Neutrophil (primary cell): Measurements from ENCODE around the gene MS4A1.

ENCODE experiments used
- H3K27ac ChIP-seq: fragments of 200-600 bp; sonication (generic); 2 replicates; pipeline ENCODE4 v1.5.1; 2016; ENCODE audit warnings: mild to moderate bottlenecking, moderate library complexity
- H3K27me3 ChIP-seq: fragments of 200-600 bp; sonication (generic); 2 replicates; pipeline ENCODE4 v1.6.0; 2016; ENCODE audit warnings: mild to moderate bottlenecking
- H3K36me3 ChIP-seq: fragments of 200-600 bp; sonication (generic); 2 replicates; pipeline ENCODE4 v1.5.1; 2017
- H3K4me1 ChIP-seq, 2 experiments: fragments of 200-600 bp in 1 of 2; sonication (generic) in 1 of 2; 1 replicate in 1 of 2; 2 replicates in 1 of 2; pipeline versions ENCODE4 v1.5.1 to v1.6.1; 2013 to 2016; ENCODE audit warnings: low read depth in 1 of 2, low read length in 1 of 2, mild to moderate bottlenecking in 1 of 2, moderate library complexity in 1 of 2; ENCODE audit not compliant: control insufficient read depth in 1 of 2, insufficient read depth in 1 of 2
- H3K4me3 ChIP-seq, 2 experiments: fragments of 200-600 bp in 1 of 2; sonication (generic) in 1 of 2; 1 replicate in 1 of 2; 2 replicates in 1 of 2; pipeline ENCODE4 v1.5.1; 2013 to 2016; ENCODE audit warnings: low read depth in 1 of 2, low read length in 1 of 2, mild to moderate bottlenecking in 1 of 2, moderate library complexity in 1 of 2
- H3K9me3 ChIP-seq: fragments of 200-600 bp; sonication (generic); 2 replicates; pipeline ENCODE4 v1.5.1; 2016
- TF ChIP-seq, protein P1 (sequence below): fragments of 200-600 bp; sonication (generic); IDR thresholded peaks from 2 replicates; pipeline ENCODE4 v1.5.1; 2016; ENCODE audit warnings: antibody characterized with exemption

The MS4A1 gene

DNA sequence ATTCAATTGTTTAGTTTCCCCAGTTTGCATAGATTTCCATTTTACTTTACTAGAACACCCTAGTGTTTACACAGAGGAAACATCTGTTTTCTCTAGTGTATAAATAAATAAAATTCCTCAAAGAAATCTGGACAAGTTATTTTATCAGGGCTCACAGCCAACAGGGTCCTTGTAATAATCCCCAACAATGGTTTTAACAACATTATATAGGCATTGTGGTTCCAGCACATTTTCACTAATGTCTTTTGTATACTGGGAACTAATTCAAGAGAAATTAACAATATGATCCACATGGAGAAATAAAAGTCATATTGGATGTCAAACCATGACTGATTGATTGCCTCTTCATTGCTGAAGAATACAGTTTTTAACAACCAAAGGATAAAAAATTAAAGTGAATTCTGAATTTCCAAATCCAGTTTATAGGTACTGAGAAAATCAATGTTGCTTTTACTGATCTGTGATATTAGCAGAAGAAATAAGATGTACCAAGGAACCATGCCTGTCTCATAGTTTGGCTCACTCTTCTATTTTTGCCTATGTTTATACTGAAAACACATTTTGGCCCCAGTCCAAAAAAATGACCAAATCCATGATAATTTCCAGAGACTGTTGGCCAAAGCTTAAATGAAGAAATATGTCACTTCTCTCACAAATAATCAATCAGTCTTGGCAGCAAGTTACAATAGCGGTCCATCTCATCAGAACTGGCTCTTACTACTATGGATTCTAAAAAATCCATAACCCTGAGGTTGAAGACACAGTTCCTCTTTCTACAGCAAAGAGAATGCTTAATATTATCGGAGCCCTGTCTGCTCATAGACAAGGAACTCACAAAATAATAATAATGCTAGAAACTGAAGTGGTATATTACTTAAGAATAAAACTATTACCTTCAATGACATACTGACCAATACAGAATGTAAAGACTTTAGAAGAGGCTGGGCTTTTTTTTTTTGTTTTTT lies 58.1 kb downstream of the MS4A1 start:
- Histone ChIP-seq H3K36me3 (no peaks in the 10 kb centered on the region), H3K9me3 (no peaks in the 10 kb centered on the region), H3K4me1 (no peaks in the 10 kb centered on the region), H3K27ac (no peak overlapping the region), H3K4me3 (no peak overlapping the region), H3K27me3 (no peaks in the 10 kb centered on the region)
- TF ChIP-seq, protein P1, sequence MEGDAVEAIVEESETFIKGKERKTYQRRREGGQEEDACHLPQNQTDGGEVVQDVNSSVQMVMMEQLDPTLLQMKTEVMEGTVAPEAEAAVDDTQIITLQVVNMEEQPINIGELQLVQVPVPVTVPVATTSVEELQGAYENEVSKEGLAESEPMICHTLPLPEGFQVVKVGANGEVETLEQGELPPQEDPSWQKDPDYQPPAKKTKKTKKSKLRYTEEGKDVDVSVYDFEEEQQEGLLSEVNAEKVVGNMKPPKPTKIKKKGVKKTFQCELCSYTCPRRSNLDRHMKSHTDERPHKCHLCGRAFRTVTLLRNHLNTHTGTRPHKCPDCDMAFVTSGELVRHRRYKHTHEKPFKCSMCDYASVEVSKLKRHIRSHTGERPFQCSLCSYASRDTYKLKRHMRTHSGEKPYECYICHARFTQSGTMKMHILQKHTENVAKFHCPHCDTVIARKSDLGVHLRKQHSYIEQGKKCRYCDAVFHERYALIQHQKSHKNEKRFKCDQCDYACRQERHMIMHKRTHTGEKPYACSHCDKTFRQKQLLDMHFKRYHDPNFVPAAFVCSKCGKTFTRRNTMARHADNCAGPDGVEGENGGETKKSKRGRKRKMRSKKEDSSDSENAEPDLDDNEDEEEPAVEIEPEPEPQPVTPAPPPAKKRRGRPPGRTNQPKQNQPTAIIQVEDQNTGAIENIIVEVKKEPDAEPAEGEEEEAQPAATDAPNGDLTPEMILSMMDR, result no peak

DNA sequence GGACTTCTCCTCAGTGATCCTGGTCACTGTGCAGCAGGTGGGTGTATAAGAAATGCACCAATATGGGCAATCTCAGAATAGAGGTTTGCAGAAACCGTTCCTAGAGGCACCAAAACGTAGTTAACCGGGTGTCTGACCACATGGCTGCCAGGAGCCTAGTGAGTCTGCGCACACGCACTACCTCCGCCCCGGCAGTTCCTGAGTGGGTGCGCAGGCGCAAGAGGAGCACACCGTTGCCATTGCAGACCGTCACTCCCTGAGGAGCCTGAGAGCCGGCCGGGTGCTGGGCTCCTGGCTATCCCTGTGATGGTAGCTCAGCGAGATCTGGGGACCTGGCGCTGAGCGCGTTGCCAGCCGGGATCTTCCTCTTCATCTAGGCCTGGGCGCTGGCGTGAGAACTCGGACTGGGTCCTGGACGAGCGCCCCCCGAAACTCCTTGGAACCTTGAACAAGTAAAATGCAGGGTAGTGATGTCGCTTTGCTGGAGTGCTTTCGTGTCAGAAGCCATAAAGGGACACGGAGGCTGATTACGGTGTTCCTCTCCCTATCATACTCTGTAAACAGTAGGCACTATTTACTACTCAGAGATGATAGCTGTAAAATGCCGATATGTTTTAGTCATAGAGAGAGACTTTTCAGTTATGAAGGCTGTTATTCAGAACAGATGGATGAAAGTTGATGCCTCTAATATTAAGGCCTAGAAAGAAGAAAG lies 59.7 kb downstream of the MS4A1 start, which contains the start of gene MS4A13:
Gene MS4A13, plus strand, starts transcription at position 249 of the 712 bp plus-strand sequence. CDS start 2,692 bp downstream, outside the sequence.
- TF ChIP-seq, protein P1, result no peak
- no peaks in the 10 kb centered on the region for H3K27me3 ChIP-seq
- no peaks in the 10 kb centered on the region for H3K4me1 ChIP-seq
- no peaks in the 10 kb centered on the region for H3K9me3 ChIP-seq
- H3K36me3 ChIP-seq, result no peaks in the 10 kb centered on the region
- H3K27ac ChIP-seq, result no peak within 1 kb of the TSS
- no peak within 1 kb of the TSS for H3K4me3 ChIP-seq
